A549 (cell line): ENCODE measurements around the gene SYNGR2. TPM values are rescaled to one million over a fixed set of nuclear protein-coding genes. Genes with fewer than 3 reads are reported as not detected.

Experiments used
- ATAC-seq, 2 experiments: fragments of 200-7000 bp in 1 of 2; fragments of >200 bp in 1 of 2; cut with Nextera tagmentation in 1 of 2; cut with Tn5 transposase in 1 of 2; 3 replicates each; pipeline versions ENCODE4 v1.8.0 to v1.9.1; 2018 to 2020; ENCODE audit warnings: mild to moderate bottlenecking in 1 of 2, moderate library complexity in 1 of 2
- CTCF ChIA-PET: fragments of 300-600 bp; sonication (Branson Sonifier 250); formaldehyde crosslinking; extraction: SDS; loops from one replicate; lab custom pipeline; 2021; ENCODE audit warnings: antibody characterized with exemption, inconsistent platforms; lab: Yijun Ruan, JAX
- POLR2A ChIA-PET: fragments of 350-600 bp; formaldehyde crosslinking; extraction: SDS; loops from one replicate; lab custom pipeline; 2021; ENCODE audit warnings: antibody characterized with exemption, inconsistent platforms; lab: Yijun Ruan, JAX
- DNase-seq, 2 experiments: peaks; one replicate each; pipeline versions ENCODE4 v3.0.0 to v3.0.0-alpha.2; 2011 to 2016; ENCODE audit warnings: low read depth in 1 of 2, low spot score in 1 of 2
- FAIRE-seq: peaks from 2 replicates; lab custom pipeline; 2011; peaks lifted over from hg19 to GRCh38; lab: Jason Lieb, UNC
- H3K27ac ChIP-seq, 2 experiments: fragments of >200 bp; sonication (Bioruptor Twin); formaldehyde crosslinking; 3 replicates each; pipeline ENCODE4 v1.5.1; 2016 to 2017
- H3K4me1 ChIP-seq: fragments of >200 bp; sonication (Bioruptor Twin); formaldehyde crosslinking; 3 replicates; pipeline ENCODE4 v1.6.1; 2016
- H3K4me2 ChIP-seq: fragments of >200 bp; sonication (Bioruptor Twin); formaldehyde crosslinking; 3 replicates; pipeline ENCODE4 v1.6.1; 2016
- H3K4me3 ChIP-seq: fragments of >200 bp; sonication (Bioruptor Twin); formaldehyde crosslinking; 3 replicates; pipeline ENCODE4 v1.5.1; 2016
- H3K9me3 ChIP-seq: fragments of >200 bp; sonication (Bioruptor Twin); formaldehyde crosslinking; 3 replicates; pipeline ENCODE4 v1.6.1; 2016
- CBX2 ChIP-seq: fragments of 200-600 bp; sonication (generic); IDR thresholded peaks from 2 replicates; pipeline ENCODE4 v1.6.1; 2016; ENCODE audit warnings: low read depth, mild to moderate bottlenecking, borderline replicate concordance
- CBX8 ChIP-seq: fragments of 200-600 bp; sonication (generic); IDR thresholded peaks from 2 replicates; pipeline ENCODE4 v1.6.1; 2016
- CHD4 ChIP-seq: fragments of 200-600 bp; sonication (generic); IDR thresholded peaks from 2 replicates; pipeline ENCODE4 v1.6.1; 2016; ENCODE audit warnings: antibody characterized with exemption, mild to moderate bottlenecking, borderline replicate concordance
- E2F6 ChIP-seq: IDR thresholded peaks from 2 replicates; pipeline ENCODE4 v1.6.1; 2012; ENCODE audit warnings: low read depth, borderline replicate concordance
- EHMT2 ChIP-seq: fragments of 200-600 bp; sonication (generic); IDR thresholded peaks from 2 replicates; pipeline ENCODE4 v1.6.1; 2016; ENCODE audit warnings: antibody characterized with exemption, low read depth, mild to moderate bottlenecking, moderate library complexity
- FOSB ChIP-seq: fragments of 250-450 bp; sonication (Bioruptor Pico); IDR thresholded peaks from 2 replicates; pipeline ENCODE4 v1.5.0; 2020; ENCODE audit warnings: mild to moderate bottlenecking, moderate library complexity
- FOXS1 ChIP-seq: fragments of 250-450 bp; sonication (Bioruptor Pico); IDR thresholded peaks from 2 replicates; pipeline ENCODE4 v1.5.0; 2020; ENCODE audit warnings: mild to moderate bottlenecking, moderate library complexity
- HDAC2 ChIP-seq: fragments of 200-600 bp; sonication (generic); IDR thresholded peaks from 2 replicates; pipeline ENCODE4 v1.6.1; 2016
- HOXB13 ChIP-seq: fragments of 250-450 bp; sonication (Bioruptor Pico); IDR thresholded peaks from 2 replicates; pipeline ENCODE4 v1.5.0; 2020; ENCODE audit warnings: low read depth, mild to moderate bottlenecking, moderate library complexity
- JUNB ChIP-seq: fragments of >200 bp; sonication (Bioruptor Twin); formaldehyde crosslinking; IDR thresholded peaks from 2 replicates; pipeline ENCODE4 v1.6.1; 2016
- KDM1A ChIP-seq: fragments of 200-600 bp; sonication (generic); IDR thresholded peaks from 2 replicates; pipeline ENCODE4 v1.6.1; 2016; ENCODE audit warnings: low read depth, mild to moderate bottlenecking
- MAFK ChIP-seq: fragments of 450-650 bp; IDR thresholded peaks from 2 replicates; pipeline ENCODE4 v1.6.1; 2014; ENCODE audit not compliant: partially characterized antibody
- MAX ChIP-seq: IDR thresholded peaks from 2 replicates; pipeline ENCODE4 v1.6.1; 2012
- MAZ ChIP-seq: fragments of 150-350 bp; IDR thresholded peaks from 2 replicates; pipeline ENCODE4 v1.6.1; 2014; ENCODE audit warnings: antibody characterized with exemption, low read depth, low read length, borderline replicate concordance
- MYC ChIP-seq: IDR thresholded peaks from 2 replicates; pipeline ENCODE4 v1.6.1; 2012; ENCODE audit warnings: mild to moderate bottlenecking, inconsistent platforms, low read length, improper control_type of control experiment, borderline replicate concordance
- NR3C1 ChIP-seq: fragments of >200 bp; sonication (Bioruptor Twin); formaldehyde crosslinking; IDR thresholded peaks from 3 replicates; pipeline ENCODE4 v1.6.1; 2017
- PBX3 ChIP-seq: IDR thresholded peaks from 2 replicates; pipeline ENCODE4 v1.6.1; 2012
- RAD21 ChIP-seq, 2 experiments: fragments of >200 bp in 1 of 2; sonication (Bioruptor Twin) in 1 of 2; formaldehyde crosslinking in 1 of 2; IDR thresholded peaks in 1 of 2; conservative IDR thresholded peaks in 1 of 2; 2 replicates in 1 of 2; 3 replicates in 1 of 2; pipeline ENCODE4 v1.6.1; 2012 to 2018; ENCODE audit warnings: inconsistent platforms in 1 of 2
- RARB ChIP-seq: fragments of 250-450 bp; sonication (Bioruptor Pico); IDR thresholded peaks from 2 replicates; pipeline ENCODE4 v1.8.0; 2021; ENCODE audit warnings: mild to moderate bottlenecking, moderate library complexity
- REST ChIP-seq: fragments of 200-600 bp; sonication (generic); IDR thresholded peaks from 2 replicates; pipeline ENCODE4 v1.6.1; 2016; ENCODE audit warnings: antibody characterized with exemption, mild to moderate bottlenecking, moderate library complexity
- RNF2 ChIP-seq: fragments of 200-600 bp; sonication (generic); IDR thresholded peaks from 2 replicates; pipeline ENCODE4 v1.6.1; 2016; ENCODE audit warnings: low read depth, mild to moderate bottlenecking, antibody characterized with exemption, moderate library complexity, borderline replicate concordance
- TFCP2L1 ChIP-seq: fragments of 250-450 bp; sonication (Bioruptor Pico); IDR thresholded peaks from 2 replicates; pipeline ENCODE4 v1.5.0; 2021; ENCODE audit warnings: mild to moderate bottlenecking
- TP53 ChIP-seq: fragments of 250-450 bp; sonication (Bioruptor Pico); IDR thresholded peaks from 2 replicates; pipeline ENCODE4 v1.5.0; 2021; ENCODE audit warnings: mild to moderate bottlenecking, moderate library complexity
- ZNF302 ChIP-seq: fragments of 250-450 bp; sonication (Bioruptor Pico); IDR thresholded peaks from 2 replicates; pipeline ENCODE4 v1.9.0; 2021; ENCODE audit warnings: inconsistent platforms, mild to moderate bottlenecking, moderate library complexity
- WGBS: methylation state at CpG from one replicate; pipeline ENCODE4 v1.1.6; 2017; ENCODE audit errors: missing lambda C conversion rate; 5-methylcytosine and 5-hydroxymethylcytosine counted together
- polyA plus RNA-seq, 4 experiments: library from polyadenylated mRNA; depleted of rRNA in 3 of 4; stranded (reverse); fragments of >200 nt; fragmentation: RNase III in 1 of 4; extraction: RNeasy Plus Mini Kit Qiagen cat#74134 plus additional on column Dnase treatment in 1 of 4; gene quantifications; 2 replicates in 3 of 4; 3 replicates in 1 of 4; pipeline ENCODE4 v1.2.3, GENCODE V29; 2011 to 2017

SYNGR2 gene
- polyA plus RNA-seq, 2 of the 4 experiments (the other 2 are of a cell fraction): 102 to 113 TPM

- 0 out of 3 replicates have a peak, but pooled peaks cover 4% of the 10 kb centered on the region for H3K4me1 ChIP-seq
- H3K27ac ChIP-seq: no peak overlapping the region
- WGBS: 67% methylated on average over 9 of the region's 9 CpGs
- DNase-seq (no peak), ATAC-seq (no peak), FAIRE-seq (no peak)
- H3K9me3 ChIP-seq: no peaks in the 10 kb centered on the region
- TF ChIP-seq CBX2 (no peak), E2F6 (no peak), MAZ (no peak), KDM1A (no peak), ZNF302 (CRISPR knock-in tag) (no peak), MYC (no peak), FOXS1 (CRISPR knock-in tag) (no peak), CBX8 (no peak), TFCP2L1 (CRISPR knock-in tag) (no peak)
- no peak overlapping the region for H3K4me3 ChIP-seq
- no peak overlapping the region for H3K4me2 ChIP-seq
- ChIA-PET CTCF (interaction anchor here (0.8 to 24.0 kb wide), 22 partner anchors 9 to 593 kb away, joined by 3 to 295 read pairs (median 4); partner anchors contain the start of genes AFMID, SYNGR2, TK1 and TMC6), POLR2A (no interaction called here)
Measured at GRCh38 chr17:78134899-78135385, 33.4 kb upstream of the SYNGR2 start.

- TF ChIP-seq HOXB13 (CRISPR knock-in tag) (no peak), MAFK (no peak), CHD4 (no peak), HDAC2 (no peak), MAX (no peak), NR3C1 (no peak)
- DNase-seq (no peak), FAIRE-seq (no peak), ATAC-seq (no peak)
- Histone ChIP-seq H3K4me2 (no peak overlapping the region), H3K9me3 (no peaks in the 10 kb centered on the region), H3K27ac (no peak overlapping the region), H3K4me3 (no peak overlapping the region), H3K4me1 (peaks cover 10% of the 10 kb centered on the region)
- CTCF ChIA-PET: interaction anchor here (1.0 to 24.0 kb wide), 16 partner anchors 8 to 594 kb away, joined by 3 to 295 read pairs (median 8); partner anchors contain the start of genes AFMID, SYNGR2, TK1 and TMC6
- POLR2A ChIA-PET: no interaction called here
- 82% methylated on average over 9 of the region's 9 CpGs for WGBS
Measured at GRCh38 chr17:78135858-78136500, 32.4 kb upstream of the SYNGR2 start.

GRCh38 chr17:78137392-78138203, 30.8 kb upstream of the SYNGR2 start:
- Histone ChIP-seq H3K4me2 (no peak overlapping the region), H3K9me3 (no peaks in the 10 kb centered on the region), H3K27ac (no peak overlapping the region), H3K4me3 (no peak overlapping the region), H3K4me1 (peaks cover 26% of the 10 kb centered on the region)
- ChIA-PET POLR2A (interaction anchor here (1.4 to 1.7 kb wide), 2 partner anchors 9 to 179 kb away, joined by 3 to 4 read pairs; partner anchors contain the start of genes TMC6 and TNRC6C), CTCF (interaction anchor here (0.6 to 24.0 kb wide), 19 partner anchors 10 to 166 kb away, joined by 3 to 295 read pairs (median 4); partner anchors contain the start of genes SYNGR2, TK1, TMC6 and TMC8)
- no peak for FAIRE-seq
- peak in 1 of 2 experiments; percentile 65 for DNase-seq
- WGBS: 52% methylated on average over 24 of the region's 26 CpGs
- ATAC-seq: 0 out of 6 replicates have a peak, but pooled peaks of 1 of the 2 experiments have one; percentile 1
- TF ChIP-seq MYC (no peak), RNF2 (no peak), EHMT2 (no peak), TP53 (no peak), FOSB (CRISPR knock-in tag) (no peak), PBX3 (no peak), REST (no peak), FOXS1 (CRISPR knock-in tag) (0 out of 2 replicates have a peak, but pooled peaks have one; percentile 12), JUNB (no peak), RAD21 (conservative IDR thresholded peaks at IDR 0.05 in 1 of 2, IDR thresholded peaks at IDR 0.05 in 1 of 2) (peak in 1 of 2 experiments; percentile 23; a peak in 1 of 5 replicates), RARB (CRISPR knock-in tag) (no peak), CHD4 (peak; percentile 68; the same call in 1 of the 2 replicates)
